GM03348 (cell line): Measurements from ENCODE around the gene HIRA.
"Not testable (repeated sequence)": the region's sequence is repeated elsewhere in the genome, so short reads cannot be mapped to it uniquely, and the experiment has no call there.

Source experiments
- DNase-seq: peaks from one replicate; pipeline ENCODE4 v3.0.0; 2012; ENCODE audit warnings: low spot score

Gene HIRA

GRCh38 chr22:19383292-19383691, 48.2 kb downstream of the HIRA start:
- DNase-seq = no peak

GRCh38 chr22:19382240-19382639, 49.3 kb downstream of the HIRA start:
- no peak for DNase-seq

GRCh38 chr22:19378344-19378674, 53.2 kb downstream of the HIRA start:
- DNase-seq = no peak

- no peak for DNase-seq
Measured at GRCh38 chr22:19377565-19378343, 53.8 kb downstream of the HIRA start.

GRCh38 chr22:19376971-19377370, 54.6 kb downstream of the HIRA start:
- DNase-seq = no peak

- DNase-seq = no peak
Measured at GRCh38 chr22:19376247-19376646, 55.3 kb downstream of the HIRA start.

- no peak for DNase-seq
Measured at GRCh38 chr22:19375435-19375834, 56.1 kb downstream of the HIRA start.

- no peak for DNase-seq
Measured at GRCh38 chr22:19374410-19374809, 57.1 kb downstream of the HIRA start.

GRCh38 chr22:19373450-19373849, 58.1 kb downstream of the HIRA start:
- no peak for DNase-seq

GRCh38 chr22:19371893-19372292, 59.6 kb downstream of the HIRA start:
- no peak for DNase-seq

- DNase-seq = no peak
Measured at GRCh38 chr22:19368876-19369275, 62.7 kb downstream of the HIRA start.

GRCh38 chr22:19367763-19368367, 63.7 kb downstream of the HIRA start:
- no peak for DNase-seq

- not testable (repeated sequence) for DNase-seq
Measured at GRCh38 chr22:19363541-19363940, 68.0 kb downstream of the HIRA start.

GRCh38 chr22:19361501-19362103, 69.9 kb downstream of the HIRA start:
- no peak for DNase-seq

- DNase-seq = no peak
Measured at GRCh38 chr22:19360862-19361261, 70.7 kb downstream of the HIRA start.

- DNase-seq = no peak
Measured at GRCh38 chr22:19360300-19360792, 71.2 kb downstream of the HIRA start.

GRCh38 chr22:19359554-19360299, 71.8 kb downstream of the HIRA start:
- DNase-seq = no peak

GRCh38 chr22:19358703-19359553, 72.6 kb downstream of the HIRA start:
- DNase-seq = no peak

GRCh38 chr22:19358195-19358594, 73.3 kb downstream of the HIRA start:
- no peak for DNase-seq

- no peak for DNase-seq
Measured at GRCh38 chr22:19357270-19358105, 74.0 kb downstream of the HIRA start.
